DMS153 treated with DMSO at 0.1 percent for 48 hours (cell line): ENCODE measurements around the gene DYNC1I1.

Experiments
- DNase-seq: peaks from one replicate; lab custom pipeline; 2025; ENCODE audit not compliant: unreplicated experiment; lab: John Stamatoyannopoulos, UW

DYNC1I1 gene

GRCh38 chr7:95772298-95772770 is at the start of gene DYNC1I1:
TSS of gene DYNC1I1 (plus strand) at chr7:95772554. CDS start at chr7:95804730, 32,176 bp downstream.
- DNase-seq: peak; percentile 56

GRCh38 chr7:95723583-95724180 is 48.7 kb upstream of the DYNC1I1 start:
- DNase-seq: peak; percentile 81

- peak; percentile 22 for DNase-seq
These were observed 47.1 kb upstream of the DYNC1I1 start for GRCh38 chr7:95725205-95725604.

- no peak for DNase-seq
These were observed 41.7 kb upstream of the DYNC1I1 start for GRCh38 chr7:95730493-95731280.

- no peak for DNase-seq
These were observed 35.7 kb upstream of the DYNC1I1 start for GRCh38 chr7:95736635-95737034.

GRCh38 chr7:95737828-95738505 is 34.4 kb upstream of the DYNC1I1 start:
- DNase-seq: no peak

GRCh38 chr7:95749044-95749443 is 23.3 kb upstream of the DYNC1I1 start:
- DNase-seq: no peak

- DNase-seq: no peak
These were observed 22.8 kb upstream of the DYNC1I1 start for GRCh38 chr7:95749515-95749914.

- no peak for DNase-seq
These were observed 18.9 kb upstream of the DYNC1I1 start for GRCh38 chr7:95753440-95753839.

- DNase-seq: no peak
These were observed 16.9 kb upstream of the DYNC1I1 start for GRCh38 chr7:95755277-95755934.

GRCh38 chr7:95758187-95758586 is 14.2 kb upstream of the DYNC1I1 start:
- DNase-seq: peak; percentile 27

- DNase-seq: no peak
These were observed 6.3 kb upstream of the DYNC1I1 start for GRCh38 chr7:95766086-95766485.

- no peak for DNase-seq
These were observed 5.7 kb upstream of the DYNC1I1 start for GRCh38 chr7:95766657-95767056.

GRCh38 chr7:95772771-95773581 is 622 bp downstream of the DYNC1I1 start:
- DNase-seq: peak; percentile 49

GRCh38 chr7:95776561-95777185 is 4.3 kb downstream of the DYNC1I1 start:
- no peak for DNase-seq

- no peak for DNase-seq
These were observed 4.9 kb downstream of the DYNC1I1 start for GRCh38 chr7:95777269-95777668.

GRCh38 chr7:95780665-95781064 is 8.3 kb downstream of the DYNC1I1 start:
- no peak for DNase-seq

GRCh38 chr7:95781961-95782586 is 9.7 kb downstream of the DYNC1I1 start:
- no peak for DNase-seq

GRCh38 chr7:95784796-95785195 is 12.4 kb downstream of the DYNC1I1 start:
- no peak for DNase-seq

- DNase-seq: no peak
These were observed 15.9 kb downstream of the DYNC1I1 start for GRCh38 chr7:95788258-95788657.
